Measurements from ENCODE around the gene MARCHF10. TPM values are rescaled to one million over a fixed set of nuclear protein-coding genes. Genes with fewer than 3 reads are reported as not detected.

MARCHF10 gene
- total RNA-seq, 4 donors from 2014 or later = 0.28 TPM; not detected in 3

GRCh38 chr17:62727916-62728672 is 80.0 kb downstream of the MARCHF10 start:
- DNase-seq (ENCODE audit: low spot score) = no peak

DNA sequence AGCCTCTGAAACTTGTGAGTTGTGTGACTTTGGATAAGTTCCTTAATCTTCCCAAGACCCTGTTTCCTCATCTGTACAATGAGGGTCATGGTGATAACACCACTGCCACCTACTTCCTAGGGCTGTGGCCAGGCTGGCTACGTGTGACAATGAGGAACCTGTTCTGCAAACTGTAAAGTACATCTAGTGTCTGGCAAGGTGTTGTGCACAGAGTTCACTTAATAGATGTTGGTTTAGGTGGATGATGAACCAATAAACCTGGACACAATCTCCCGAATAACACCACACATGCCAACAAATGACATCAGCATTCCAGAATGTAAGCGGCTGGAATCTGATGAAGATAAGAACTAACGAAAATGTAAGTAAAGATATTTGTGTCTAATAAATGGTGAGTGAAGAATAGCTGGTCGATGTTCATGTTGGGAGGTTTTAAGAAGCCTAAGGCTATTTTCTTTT is 82.3 kb downstream of the MARCHF10 start:
- TF ChIP-seq CTCF (IDR thresholded peaks at IDR 0.05) = no peak
- ATAC-seq (ENCODE audit: low FRiP score) (no peak), DNase-seq (ENCODE audit: low spot score) (no peak)

More at GRCh38 chr17:62727916-62728672, 80.0 kb downstream of the MARCHF10 start:
- no peak for ATAC-seq (ENCODE audit: low FRiP score)
- TF ChIP-seq CTCF (IDR thresholded peaks at IDR 0.05) = no peak

DNA sequence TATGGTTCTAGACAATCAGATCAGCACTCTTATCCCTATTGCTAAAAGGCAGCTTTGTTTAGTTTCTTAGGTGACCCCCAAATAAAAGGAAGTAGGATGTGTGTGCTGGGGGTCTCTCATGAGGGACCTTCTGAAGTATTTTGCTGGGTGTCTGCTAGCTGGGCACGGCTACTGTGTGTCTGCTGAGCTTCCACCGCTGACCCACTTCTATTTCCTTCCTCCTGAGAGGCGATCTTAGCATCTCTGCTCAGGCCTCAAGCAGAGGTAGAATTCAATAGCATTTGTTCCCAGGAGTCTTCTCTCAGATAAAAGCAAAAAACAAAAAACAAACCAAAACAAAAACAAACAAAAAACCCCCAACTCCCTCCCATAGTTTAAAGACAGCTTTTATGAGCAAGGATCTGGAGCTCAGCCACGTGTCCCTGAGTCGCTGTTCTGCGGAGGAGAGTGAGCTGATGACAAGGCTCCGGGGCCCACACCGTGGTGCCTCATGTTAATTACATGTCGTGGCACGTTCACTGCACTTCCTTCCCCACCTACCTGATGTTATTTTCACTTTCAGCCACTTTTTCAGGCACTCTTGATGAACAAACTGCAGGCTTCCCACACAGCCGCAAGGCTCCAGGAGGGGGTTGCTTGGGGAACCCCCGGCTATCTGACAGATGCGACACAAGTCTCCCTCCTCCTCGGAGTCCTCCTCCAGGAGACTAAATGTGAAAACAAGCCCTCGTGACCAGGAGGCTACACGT is 83.5 kb downstream of the MARCHF10 start:
- no peak for ATAC-seq (ENCODE audit: low FRiP score)

DNA sequence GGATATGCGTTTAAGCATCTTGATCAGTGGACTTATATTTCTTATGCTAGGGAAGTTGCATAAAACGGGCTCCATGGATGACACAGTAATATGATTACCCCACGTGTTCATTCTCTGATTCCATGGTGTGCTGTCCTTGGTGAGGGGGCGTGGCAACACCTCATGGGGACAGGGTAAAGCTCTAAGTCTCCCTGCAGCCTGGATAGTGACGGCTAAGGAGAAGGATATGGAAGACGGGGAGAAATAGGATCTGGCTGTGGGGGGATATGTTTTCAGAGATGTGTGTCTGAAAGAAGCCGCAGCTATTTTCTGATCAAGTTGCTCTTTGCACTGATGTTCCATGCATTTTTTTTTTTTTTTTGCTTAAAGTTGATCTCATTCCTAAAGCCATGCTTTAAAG is 84.3 kb downstream of the MARCHF10 start:
- no peak for TF ChIP-seq CTCF (IDR thresholded peaks at IDR 0.05)
- DNase-seq (ENCODE audit: low spot score) (no peak), ATAC-seq (ENCODE audit: low FRiP score) (no peak)

More for the DNA sequence above, 83.5 kb downstream of the MARCHF10 start:
- TF ChIP-seq CTCF (IDR thresholded peaks at IDR 0.05) = no peak
- no peak for DNase-seq (ENCODE audit: low spot score)

GRCh38 chr17:62722625-62723024 is 85.5 kb downstream of the MARCHF10 start:
- no peak for TF ChIP-seq CTCF (IDR thresholded peaks at IDR 0.05)
- no peak for DNase-seq (ENCODE audit: low spot score)
- ATAC-seq (ENCODE audit: low FRiP score) = no peak

GRCh38 chr17:62720126-62720850 is 87.8 kb downstream of the MARCHF10 start:
- TF ChIP-seq CTCF (IDR thresholded peaks at IDR 0.05) = no peak
- no peak for ATAC-seq (ENCODE audit: low FRiP score)
- DNase-seq (ENCODE audit: low spot score) = no peak

Data from omental fat pad (tissue), 4 donors.